ENCODE results near the gene AMBN.
"Not testable (repeated sequence)": the region's sequence is repeated elsewhere in the genome, so short reads cannot be mapped to it uniquely, and the experiment has no call there.

- not testable (repeated sequence) for TF ChIP-seq HNF4A (CRISPR knock-in tag; IDR thresholded peaks at IDR 0.05); CTCF (CRISPR knock-in tag; IDR thresholded peaks at IDR 0.05); ZBTB25 (CRISPR knock-in tag; IDR thresholded peaks at IDR 0.05); FOSL1 (CRISPR knock-in tag; IDR thresholded peaks at IDR 0.05; ENCODE audit: borderline replicate concordance); ZNF3 (CRISPR knock-in tag; IDR thresholded peaks at IDR 0.05); SUZ12 (IDR thresholded peaks at IDR 0.05; ENCODE audit: low read depth, low read length); ZNF800 (CRISPR knock-in tag; IDR thresholded peaks at IDR 0.05); BRF2 (CRISPR knock-in tag; IDR thresholded peaks at IDR 0.05); RFXAP (CRISPR knock-in tag; IDR thresholded peaks at IDR 0.05; ENCODE audit: borderline replicate concordance)
These were observed 58.7 kb downstream of the AMBN start for GRCh38 chr4:70650741-70651140.
